Loucy (cell line): Measurements from ENCODE around the gene LRIG1.

Source experiments
- CTCF ChIP-seq: fragments of 200-600 bp; sonication (generic); conservative IDR thresholded peaks from 2 replicates; pipeline ENCODE4 v1.5.1; 2014; ENCODE audit warnings: mild to moderate bottlenecking, antibody characterized with exemption, low read length
- EZH2phosphoT487 ChIP-seq: fragments of 200-600 bp; IDR thresholded peaks from 2 replicates; pipeline ENCODE4 v1.6.1; 2018; ENCODE audit warnings: antibody characterized with exemption, mild to moderate bottlenecking, moderate library complexity, borderline replicate concordance

DNA sequence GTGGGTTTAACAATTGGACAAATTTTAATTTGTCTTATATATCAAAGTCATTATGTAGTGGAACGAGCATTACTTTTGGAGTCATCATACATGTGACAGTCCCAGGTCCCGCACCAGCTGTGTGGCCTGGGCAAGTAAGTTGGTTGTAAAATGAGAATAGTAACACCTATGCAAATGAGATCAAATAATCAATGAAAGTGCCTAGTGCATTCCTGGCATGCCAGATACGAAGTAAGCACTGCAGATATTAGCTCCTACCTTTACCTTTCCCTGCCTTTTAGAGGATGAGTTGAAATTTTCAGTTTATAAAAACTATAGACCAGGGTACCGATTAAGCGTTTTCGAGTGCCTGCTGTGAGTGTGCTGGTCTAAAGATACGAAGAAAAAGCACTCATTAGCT, 134.1 kb downstream of the LRIG1 start:
- TF ChIP-seq CTCF = no peak
- no peak for TF ChIP-seq EZH2phosphoT487
